Ishikawa (cell line): ENCODE measurements around the gene PAXX.

Source experiments
- CEBPB ChIP-seq: IDR thresholded peaks from 2 replicates; pipeline ENCODE4 v1.6.1; 2012
- CREB1 ChIP-seq: IDR thresholded peaks from 2 replicates; pipeline ENCODE4 v1.6.1; 2012; ENCODE audit warnings: low read depth
- EGR1 ChIP-seq: IDR thresholded peaks from 2 replicates; pipeline ENCODE4 v1.6.1; 2012
- EP300 ChIP-seq: IDR thresholded peaks from 2 replicates; pipeline ENCODE4 v1.6.1; 2012; ENCODE audit warnings: borderline replicate concordance
- FOXM1 ChIP-seq: IDR thresholded peaks from 2 replicates; pipeline ENCODE4 v1.6.1; 2012; ENCODE audit warnings: low read depth, borderline replicate concordance
- NFIC ChIP-seq: IDR thresholded peaks from 2 replicates; pipeline ENCODE4 v1.6.1; 2012
- RAD21 ChIP-seq: IDR thresholded peaks from 2 replicates; pipeline ENCODE4 v1.6.1; 2012; ENCODE audit warnings: low read depth
- TAF1 ChIP-seq: IDR thresholded peaks from 2 replicates; pipeline ENCODE4 v1.6.1; 2012; ENCODE audit warnings: low read depth, mild to moderate bottlenecking
- TCF12 ChIP-seq: IDR thresholded peaks from 2 replicates; pipeline ENCODE4 v1.6.1; 2012; ENCODE audit warnings: low read depth
- TEAD4 ChIP-seq: IDR thresholded peaks from 2 replicates; pipeline ENCODE4 v1.6.1; 2012
- YY1 ChIP-seq: IDR thresholded peaks from 2 replicates; pipeline ENCODE4 v1.6.1; 2012; ENCODE audit warnings: low read depth
- ZBTB7A ChIP-seq: IDR thresholded peaks from 2 replicates; pipeline ENCODE4 v1.6.1; 2012; ENCODE audit warnings: low read depth
- TF ChIP-seq, protein P1 (sequence below): IDR thresholded peaks from 2 replicates; pipeline ENCODE4 v1.6.1; 2012
- TF ChIP-seq, protein P2 (sequence below): IDR thresholded peaks from 2 replicates; pipeline ENCODE4 v1.6.1; 2012; ENCODE audit warnings: low read depth, mild to moderate bottlenecking
- TF ChIP-seq, protein P3 (sequence below): IDR thresholded peaks from 2 replicates; pipeline ENCODE4 v1.6.1; 2012

The PAXX gene

DNA sequence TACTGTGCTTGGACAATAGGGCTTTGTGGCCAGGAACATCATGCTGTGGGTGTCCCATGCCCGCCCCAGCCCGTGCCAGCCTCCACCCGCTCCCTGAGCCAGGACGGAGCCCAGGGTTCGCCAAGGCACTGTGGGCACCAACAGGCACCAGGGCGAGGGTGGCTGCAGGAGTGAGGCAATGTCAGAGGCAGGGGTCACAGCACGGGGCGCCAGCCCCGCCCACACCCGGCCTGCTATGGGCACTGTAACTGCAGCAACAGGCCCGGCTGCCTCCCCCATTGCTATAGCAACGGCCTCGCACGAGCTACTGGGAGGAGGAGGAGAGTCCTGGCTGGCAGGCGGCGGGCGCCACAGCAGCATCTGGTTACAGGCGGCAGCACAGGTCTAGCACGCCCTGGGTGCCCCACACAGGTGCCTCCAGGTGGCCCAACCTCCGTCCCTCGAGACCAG lies 33.3 kb downstream of the PAXX start:
- TF ChIP-seq TCF12: peak; percentile 53; the same call in 1 of the 2 replicates
- TF ChIP-seq, protein P1, sequence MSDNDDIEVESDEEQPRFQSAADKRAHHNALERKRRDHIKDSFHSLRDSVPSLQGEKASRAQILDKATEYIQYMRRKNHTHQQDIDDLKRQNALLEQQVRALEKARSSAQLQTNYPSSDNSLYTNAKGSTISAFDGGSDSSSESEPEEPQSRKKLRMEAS: peak; percentile 85
- TF ChIP-seq TEAD4: no peak
- TF ChIP-seq CREB1: no peak
- TF ChIP-seq, protein P2, sequence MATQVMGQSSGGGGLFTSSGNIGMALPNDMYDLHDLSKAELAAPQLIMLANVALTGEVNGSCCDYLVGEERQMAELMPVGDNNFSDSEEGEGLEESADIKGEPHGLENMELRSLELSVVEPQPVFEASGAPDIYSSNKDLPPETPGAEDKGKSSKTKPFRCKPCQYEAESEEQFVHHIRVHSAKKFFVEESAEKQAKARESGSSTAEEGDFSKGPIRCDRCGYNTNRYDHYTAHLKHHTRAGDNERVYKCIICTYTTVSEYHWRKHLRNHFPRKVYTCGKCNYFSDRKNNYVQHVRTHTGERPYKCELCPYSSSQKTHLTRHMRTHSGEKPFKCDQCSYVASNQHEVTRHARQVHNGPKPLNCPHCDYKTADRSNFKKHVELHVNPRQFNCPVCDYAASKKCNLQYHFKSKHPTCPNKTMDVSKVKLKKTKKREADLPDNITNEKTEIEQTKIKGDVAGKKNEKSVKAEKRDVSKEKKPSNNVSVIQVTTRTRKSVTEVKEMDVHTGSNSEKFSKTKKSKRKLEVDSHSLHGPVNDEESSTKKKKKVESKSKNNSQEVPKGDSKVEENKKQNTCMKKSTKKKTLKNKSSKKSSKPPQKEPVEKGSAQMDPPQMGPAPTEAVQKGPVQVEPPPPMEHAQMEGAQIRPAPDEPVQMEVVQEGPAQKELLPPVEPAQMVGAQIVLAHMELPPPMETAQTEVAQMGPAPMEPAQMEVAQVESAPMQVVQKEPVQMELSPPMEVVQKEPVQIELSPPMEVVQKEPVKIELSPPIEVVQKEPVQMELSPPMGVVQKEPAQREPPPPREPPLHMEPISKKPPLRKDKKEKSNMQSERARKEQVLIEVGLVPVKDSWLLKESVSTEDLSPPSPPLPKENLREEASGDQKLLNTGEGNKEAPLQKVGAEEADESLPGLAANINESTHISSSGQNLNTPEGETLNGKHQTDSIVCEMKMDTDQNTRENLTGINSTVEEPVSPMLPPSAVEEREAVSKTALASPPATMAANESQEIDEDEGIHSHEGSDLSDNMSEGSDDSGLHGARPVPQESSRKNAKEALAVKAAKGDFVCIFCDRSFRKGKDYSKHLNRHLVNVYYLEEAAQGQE: no peak
- no peak for TF ChIP-seq EP300
- peak; percentile 47; the same call in 1 of the 2 replicates for TF ChIP-seq CEBPB
- no peak for TF ChIP-seq YY1
- TF ChIP-seq NFIC: no peak
- peak; percentile 26; the same call in 1 of the 2 replicates for TF ChIP-seq ZBTB7A
- TF ChIP-seq RAD21: peak; percentile 39; the same call in 1 of the 2 replicates
- TF ChIP-seq, protein P3, sequence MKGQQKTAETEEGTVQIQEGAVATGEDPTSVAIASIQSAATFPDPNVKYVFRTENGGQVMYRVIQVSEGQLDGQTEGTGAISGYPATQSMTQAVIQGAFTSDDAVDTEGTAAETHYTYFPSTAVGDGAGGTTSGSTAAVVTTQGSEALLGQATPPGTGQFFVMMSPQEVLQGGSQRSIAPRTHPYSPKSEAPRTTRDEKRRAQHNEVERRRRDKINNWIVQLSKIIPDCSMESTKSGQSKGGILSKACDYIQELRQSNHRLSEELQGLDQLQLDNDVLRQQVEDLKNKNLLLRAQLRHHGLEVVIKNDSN: no peak
- TF ChIP-seq EGR1: peak; percentile 50; the same call in 1 of the 2 replicates

DNA sequence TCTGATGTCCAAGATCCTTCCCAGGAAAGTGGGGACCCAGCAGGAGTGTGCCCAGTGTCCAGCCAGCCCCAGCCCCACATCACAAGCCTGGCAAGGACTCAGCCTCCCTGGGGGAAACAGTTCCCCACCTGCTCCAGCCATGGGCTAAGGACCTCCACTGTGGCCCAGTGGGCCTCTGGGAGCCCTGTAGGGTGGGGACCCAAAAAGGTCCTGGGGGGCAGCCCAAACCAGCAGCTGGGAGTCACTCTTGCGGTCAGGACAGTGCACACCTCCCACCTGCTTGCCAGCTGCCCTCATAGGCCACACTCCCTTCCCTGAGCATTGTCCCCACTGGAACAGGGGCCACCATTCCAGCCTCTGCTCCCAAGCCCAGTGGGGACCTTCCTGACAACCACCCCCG lies 34.2 kb downstream of the PAXX start:
- no peak for TF ChIP-seq CEBPB
- no peak for TF ChIP-seq EP300
- TF ChIP-seq TAF1: no peak
- TF ChIP-seq FOXM1: no peak
- no peak for TF ChIP-seq TEAD4
- TF ChIP-seq EGR1: no peak
- TF ChIP-seq CREB1: no peak
- no peak for TF ChIP-seq TCF12
- TF ChIP-seq, protein P1: no peak
- no peak for TF ChIP-seq RAD21
- TF ChIP-seq YY1: no peak
- no peak for TF ChIP-seq NFIC
- TF ChIP-seq, protein P3: no peak
- TF ChIP-seq ZBTB7A: no peak
- TF ChIP-seq, protein P2: no peak

DNA sequence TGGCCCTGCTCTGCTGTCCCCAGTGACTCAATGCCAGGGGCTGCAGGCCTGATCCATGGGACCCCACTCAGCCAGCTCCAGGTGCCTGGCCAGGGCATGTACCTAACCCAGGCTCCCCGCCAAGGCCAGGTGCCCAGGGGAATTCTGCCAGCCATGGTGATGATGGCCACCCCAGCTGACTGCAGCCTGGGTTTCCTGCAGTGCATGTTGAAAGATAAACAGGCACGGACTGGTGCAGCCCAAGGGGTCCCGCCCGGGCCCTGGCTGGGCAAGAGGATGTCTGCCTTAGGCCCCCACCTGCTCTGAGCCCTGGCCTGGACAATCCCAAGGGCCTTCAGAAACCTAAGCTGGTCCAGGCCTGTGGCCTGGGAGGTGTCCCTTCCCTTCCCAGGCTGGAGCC lies 34.6 kb downstream of the PAXX start:
- TF ChIP-seq YY1 (no peak), TAF1 (no peak), TEAD4 (no peak), NFIC (no peak), TCF12 (no peak), EGR1 (no peak)
- TF ChIP-seq, protein P3: no peak

DNA sequence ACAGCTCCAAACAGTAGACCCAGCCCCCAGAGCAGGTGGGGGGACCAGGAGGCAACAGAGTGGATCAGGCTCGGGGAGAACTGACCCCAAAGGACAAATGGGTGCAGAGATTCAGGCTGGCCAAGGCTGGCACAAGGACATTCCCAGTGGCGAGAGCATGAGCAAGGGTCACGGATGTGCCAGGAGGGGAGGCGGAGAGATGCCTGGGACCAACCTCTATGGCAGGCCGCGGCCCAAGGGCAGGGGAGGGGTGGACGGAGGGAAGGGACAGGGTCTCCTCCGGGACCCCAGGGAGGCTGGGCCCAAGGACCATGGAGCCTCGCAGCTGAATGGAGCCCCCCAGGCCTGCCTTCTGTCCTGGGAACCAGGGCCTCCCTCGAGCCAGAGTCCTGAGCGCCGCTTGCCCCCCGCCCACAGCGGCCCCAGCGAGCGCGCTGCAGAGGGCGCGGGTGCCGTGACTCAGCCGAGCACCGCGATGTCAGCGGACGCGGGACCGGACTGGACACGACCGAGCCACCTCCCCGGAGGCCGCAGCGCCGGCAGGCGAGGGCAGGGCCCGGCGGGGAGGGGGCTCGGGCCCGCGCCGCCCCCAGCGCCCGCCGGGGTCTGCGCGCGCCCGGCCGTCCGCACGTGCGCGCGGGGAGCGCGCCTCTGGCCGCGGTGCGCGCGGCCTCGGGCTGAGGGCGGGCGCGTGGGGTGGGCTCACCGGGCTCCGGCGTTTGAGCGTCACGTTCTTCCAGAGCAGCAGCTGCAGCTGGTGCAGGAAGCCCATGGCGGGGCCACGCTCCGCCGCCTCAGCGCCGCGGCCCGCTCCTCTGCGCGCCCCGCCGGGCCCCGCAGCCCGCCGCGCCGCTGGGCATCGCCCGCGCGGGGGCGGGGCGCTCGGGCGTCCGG lies 35.4 kb downstream of the PAXX start, which contains the start of gene ABCA2:
ABCA2 (minus strand) TSS at position 869 of the 894 bp plus-strand sequence; CDS start at position 772, 97 bp downstream.
- TF ChIP-seq ZBTB7A (peak; percentile 80; the same call in 1 of the 2 replicates), TAF1 (no peak)

DNA sequence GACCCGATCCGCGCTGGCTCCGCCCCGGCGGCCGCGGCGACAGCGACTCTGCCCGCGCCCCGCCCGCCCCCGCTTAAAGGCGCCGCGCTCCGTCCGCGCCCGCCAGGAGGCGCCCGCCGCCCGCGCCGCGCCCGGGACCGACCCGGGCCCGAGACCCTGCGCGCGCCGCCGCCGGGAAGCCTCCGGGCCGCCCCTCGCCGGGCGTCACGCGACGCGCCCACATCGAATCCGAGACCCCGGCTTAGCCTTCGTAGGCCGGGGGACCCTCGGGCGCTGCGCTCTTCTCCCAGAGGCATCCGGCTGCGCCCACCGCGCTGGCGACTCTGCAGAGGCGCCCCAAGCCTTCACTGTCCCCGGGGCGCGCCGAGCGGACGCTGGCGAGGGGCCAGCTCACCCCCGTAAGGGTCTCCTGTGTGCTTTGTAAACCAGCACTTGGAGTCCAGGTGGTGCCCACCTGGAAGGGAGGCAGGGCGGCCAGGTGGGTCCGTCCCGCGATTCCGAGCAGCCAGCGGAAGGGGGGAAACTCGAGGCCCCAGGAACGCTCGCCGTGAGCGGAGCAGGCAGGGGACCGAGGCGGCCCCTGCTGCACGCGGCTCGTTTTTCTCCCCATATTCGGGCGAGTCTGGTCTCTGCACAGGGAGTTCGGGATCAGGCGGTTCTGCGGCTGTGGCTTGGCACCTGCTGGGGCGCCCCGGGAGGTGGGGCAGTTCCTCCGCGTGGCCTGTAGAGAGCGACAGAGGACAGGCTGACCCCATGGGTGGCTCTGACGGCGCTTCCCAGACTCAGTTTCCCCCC lies 36.2 kb downstream of the PAXX start:
- TF ChIP-seq, protein P2: no peak
- TF ChIP-seq TCF12 (peak; percentile 50; the same call in 1 of the 2 replicates), EP300 (no peak), YY1 (no peak), CEBPB (no peak), ZBTB7A (peak; percentile 53; the same call in 1 of the 2 replicates), TAF1 (no peak), CREB1 (no peak), EGR1 (peak; percentile 86), TEAD4 (no peak), FOXM1 (no peak), NFIC (0 out of 2 replicates have a peak, but pooled peaks have one; percentile 31), RAD21 (peak; percentile 46)
- TF ChIP-seq, protein P3: no peak
- TF ChIP-seq, protein P1: peak; percentile 55; the same call in 1 of the 2 replicates
